ENCODE measurements around the gene LTO1.

- TF ChIP-seq CTCF (IDR thresholded peaks at IDR 0.05 in 8 of 11, conservative IDR thresholded peaks at IDR 0.05 in 3 of 11) (no peak), POLR2AphosphoS5 (IDR thresholded peaks at IDR 0.05) (peak; percentile 11 to 76 (median 65)), POLR2A (IDR thresholded peaks at IDR 0.05) (no peak)
Measured at GRCh38 chr11:69638941-69639681, 36.0 kb downstream of the LTO1 start.

All from spleen (tissue), 7 donors.